NCI-H1436 treated with DMSO at 0.1 percent for 48 hours (cell line): ENCODE measurements around the gene TAT.
"Not testable (repeated sequence)": the region's sequence is repeated elsewhere in the genome, so short reads cannot be mapped to it uniquely, and the experiment has no call there.

Experiments used
- DNase-seq: peaks from one replicate; lab custom pipeline; 2025; lab: John Stamatoyannopoulos, UW

The TAT gene

DNA sequence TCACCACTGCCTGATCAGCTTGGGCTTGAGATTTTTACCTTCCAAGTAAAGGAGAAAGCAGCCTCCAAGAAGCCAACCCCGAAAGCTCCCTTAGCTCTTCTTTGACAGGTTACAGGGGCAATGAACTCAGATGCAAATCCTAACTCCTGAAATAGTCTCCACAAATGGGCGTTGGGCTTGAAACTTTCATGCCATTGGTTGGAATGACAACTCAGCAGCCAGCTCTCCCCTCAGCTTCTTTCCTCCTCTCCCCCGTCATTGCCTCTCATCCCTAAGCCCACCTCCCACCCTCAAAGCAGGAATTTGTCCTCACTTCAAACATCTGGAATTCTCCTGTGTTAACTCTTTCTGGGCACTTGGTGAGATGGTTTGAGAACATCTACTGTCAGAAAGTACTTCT, at the start of gene TAT:
Gene TAT (minus strand): TSS at position 122 of the 400 bp plus-strand sequence. CDS start 677 bp downstream, outside the sequence.
- DNase-seq: no peak

DNA sequence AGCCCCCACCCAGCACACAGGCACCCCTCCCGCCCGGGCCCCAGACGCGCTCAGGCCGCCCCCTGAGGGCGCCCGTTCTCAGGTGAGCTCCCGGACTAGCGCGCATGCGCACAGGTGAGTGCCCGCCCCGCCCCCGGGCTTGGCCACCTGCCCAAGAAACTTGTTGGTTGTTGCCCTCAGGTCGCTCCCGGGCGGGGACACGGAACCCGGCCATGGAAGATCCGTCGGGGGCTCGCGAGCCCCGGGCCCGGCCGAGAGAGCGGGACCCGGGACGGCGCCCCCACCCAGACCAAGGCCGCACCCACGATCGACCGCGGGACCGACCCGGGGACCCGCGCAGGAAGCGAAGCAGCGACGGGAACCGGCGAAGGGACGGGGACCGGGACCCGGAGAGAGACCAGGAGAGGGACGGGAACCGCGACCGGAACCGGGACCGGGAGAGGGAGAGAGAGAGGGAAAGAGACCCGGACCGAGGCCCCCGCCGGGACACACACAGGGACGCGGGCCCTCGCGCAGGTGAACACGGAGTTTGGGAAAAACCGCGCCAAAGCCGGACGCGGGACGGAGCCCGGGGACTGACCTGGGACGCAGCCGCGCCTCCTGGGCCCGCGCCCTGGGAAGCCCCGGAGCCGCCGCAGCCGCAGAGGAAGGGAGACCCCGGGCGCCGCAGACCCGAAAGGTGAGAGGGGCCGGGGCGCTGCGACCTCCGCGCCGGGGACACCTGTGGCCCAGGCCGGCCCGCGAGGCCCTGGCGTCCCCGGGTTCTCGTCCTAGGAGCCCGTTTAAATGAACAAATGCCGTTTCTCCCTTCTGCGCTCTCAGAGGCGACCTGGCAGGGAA, 49.3 kb upstream of the TAT start, which contains the start of gene MARVELD3:
Gene MARVELD3 (plus strand): TSS at position 167 of the 840 bp plus-strand sequence. CDS start 46 bp downstream, at position 213.
- no peak for DNase-seq

DNA sequence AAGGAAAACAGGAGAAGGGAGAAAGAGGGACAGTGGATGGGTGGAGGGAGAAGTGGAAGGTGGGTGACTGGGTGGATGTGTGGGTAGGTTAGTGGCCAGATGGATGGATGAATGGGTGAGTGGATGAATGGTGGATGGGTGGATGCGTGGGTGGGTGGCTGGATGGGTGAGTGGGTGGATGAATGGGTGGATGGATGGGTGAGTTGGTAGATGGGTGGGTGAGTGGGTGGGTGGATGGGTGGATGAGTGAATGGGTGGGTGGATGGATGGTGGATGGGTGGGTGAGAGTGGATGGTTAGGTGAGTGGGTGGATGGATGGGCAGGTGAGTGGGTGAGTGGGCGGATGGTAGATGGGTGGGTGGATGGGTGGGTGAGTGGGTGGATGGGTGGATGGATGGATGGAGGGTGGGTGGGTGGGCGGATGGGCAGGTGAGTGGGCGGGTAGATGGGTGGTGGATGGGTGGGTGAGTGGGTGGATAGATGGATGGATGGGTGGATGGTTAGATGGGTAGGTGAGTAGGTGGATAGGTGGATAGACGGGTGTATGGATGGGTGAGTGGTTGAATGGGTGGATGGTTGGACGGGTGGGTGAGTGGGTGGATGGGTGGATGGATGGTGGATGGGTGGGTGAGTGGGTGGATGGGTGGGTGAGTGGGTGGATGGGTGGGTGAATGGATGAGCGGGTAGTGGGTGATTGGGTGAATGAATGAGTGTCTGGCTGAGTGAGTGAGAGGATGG, 48.4 kb upstream of the TAT start:
- DNase-seq: no peak

DNA sequence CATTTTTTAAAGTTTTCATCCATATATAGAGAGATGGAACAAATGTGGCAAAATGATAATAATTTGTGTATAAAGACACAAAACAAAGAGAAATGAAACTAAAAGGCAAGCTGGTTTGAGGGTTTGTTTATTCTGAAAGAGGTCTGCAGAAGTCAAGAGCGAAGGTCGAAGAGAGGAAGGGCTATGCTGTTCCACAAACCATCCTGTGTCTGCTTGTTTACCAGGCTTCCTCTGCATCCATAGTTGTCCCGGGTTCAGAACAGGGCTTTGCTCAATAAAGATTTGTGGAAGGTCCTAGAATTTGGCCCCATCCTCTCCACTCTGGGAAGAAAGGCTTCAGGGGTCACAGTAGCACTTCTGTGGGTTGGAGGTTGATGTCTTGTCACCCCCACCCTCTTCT, 46.7 kb upstream of the TAT start:
- DNase-seq: no peak

DNA sequence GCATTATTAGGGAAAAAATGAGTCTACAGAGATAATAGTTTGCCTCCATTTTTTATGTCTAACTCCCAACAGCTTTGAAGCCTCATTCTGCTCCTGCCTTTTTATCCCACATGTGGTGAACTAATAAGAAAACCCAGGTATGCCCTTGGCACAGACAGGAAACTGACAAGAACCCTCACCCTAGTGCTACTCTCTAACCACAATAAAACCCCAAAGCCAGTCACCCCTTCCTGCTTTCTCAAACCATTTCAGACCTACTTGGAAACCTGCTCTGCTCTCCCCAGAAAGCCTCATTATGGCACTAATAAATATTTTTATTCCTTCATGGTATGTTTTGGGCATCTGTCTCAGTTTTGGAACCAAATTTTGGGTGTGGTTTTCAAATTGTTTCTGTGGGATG, 45.2 kb upstream of the TAT start:
- no peak for DNase-seq

DNA sequence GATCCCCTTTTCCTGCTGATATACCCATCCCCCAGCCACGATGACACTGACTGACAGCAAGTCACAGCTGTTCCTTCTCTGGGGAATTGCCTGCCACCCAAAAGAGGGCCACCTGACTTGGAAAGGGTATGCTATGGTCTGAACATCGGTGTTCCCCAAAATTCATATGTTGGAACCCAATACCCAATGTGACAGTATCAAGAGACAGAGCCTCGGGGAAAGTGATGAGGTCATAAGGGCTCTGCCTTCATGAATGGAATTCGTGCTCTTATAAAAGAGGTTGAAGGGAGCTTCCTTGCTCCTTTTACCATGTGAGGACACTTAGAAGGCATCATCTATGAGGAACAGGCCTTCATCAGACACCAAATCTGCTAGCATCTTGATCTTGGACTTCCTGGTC, 41.5 kb upstream of the TAT start:
- no peak for DNase-seq

DNA sequence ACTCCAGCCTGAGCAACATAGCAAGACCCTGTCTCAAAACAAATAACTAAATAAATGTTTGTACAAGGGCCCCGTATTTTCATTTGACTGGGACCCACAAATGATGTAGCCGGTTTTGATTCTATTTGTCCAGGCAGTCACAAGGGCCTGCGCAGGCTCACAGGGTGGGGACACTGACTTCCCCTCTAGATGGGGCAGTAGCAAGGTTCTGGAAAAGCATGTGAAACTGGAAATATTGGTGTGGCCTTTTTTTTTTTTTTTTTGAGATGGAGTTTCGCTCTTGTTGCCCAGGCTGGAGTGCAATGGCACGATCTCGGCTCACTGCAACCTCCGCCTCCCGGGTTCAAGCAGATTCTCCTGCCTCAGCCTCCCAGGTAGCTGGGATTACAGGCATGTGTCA, 38.1 kb upstream of the TAT start:
- DNase-seq: not testable (repeated sequence)

DNA sequence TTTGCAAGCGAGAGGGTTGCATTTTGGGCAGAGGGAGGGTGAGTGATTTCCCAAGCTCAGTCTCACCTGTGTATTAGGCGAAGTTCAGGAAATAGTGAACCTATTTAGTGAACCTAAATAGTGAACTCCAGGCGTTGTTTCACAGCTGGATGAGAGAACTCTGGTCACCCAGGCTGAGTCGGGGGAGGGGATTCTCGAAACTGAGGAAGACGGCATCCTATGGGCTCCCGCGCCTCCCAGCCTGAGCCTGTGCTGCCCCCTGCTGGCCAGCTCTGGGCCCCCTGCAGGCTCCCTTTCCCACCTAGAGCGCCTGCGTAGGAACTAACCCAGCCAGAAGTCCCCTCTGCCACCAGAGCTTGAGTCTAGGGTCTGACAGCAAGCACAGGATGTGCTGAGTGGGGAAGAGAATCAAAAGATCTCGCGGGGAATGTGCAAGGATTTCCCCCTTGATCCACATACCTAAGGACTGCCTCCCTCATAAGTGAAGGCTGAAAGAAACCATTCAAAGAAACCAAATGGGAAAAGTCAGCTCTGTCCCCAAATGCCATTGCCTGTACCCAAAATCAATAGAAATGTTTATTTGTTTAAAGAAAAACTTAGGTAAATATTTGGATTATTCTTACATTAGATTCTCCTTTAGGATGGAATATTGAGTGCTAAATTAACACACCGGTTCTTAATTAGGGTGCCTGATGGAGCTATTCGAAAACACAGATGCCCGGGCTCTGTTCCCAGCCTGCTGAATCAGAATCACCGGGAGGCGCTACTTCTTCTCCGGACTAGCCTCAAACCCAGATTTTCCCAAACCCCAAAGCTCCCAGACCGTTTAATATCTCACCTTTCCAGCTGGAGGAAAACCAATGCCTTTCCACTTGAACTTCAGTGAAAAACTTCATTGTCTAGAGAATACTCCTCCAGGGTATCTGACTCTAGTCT, 34.3 kb upstream of the TAT start:
- DNase-seq: no peak

DNA sequence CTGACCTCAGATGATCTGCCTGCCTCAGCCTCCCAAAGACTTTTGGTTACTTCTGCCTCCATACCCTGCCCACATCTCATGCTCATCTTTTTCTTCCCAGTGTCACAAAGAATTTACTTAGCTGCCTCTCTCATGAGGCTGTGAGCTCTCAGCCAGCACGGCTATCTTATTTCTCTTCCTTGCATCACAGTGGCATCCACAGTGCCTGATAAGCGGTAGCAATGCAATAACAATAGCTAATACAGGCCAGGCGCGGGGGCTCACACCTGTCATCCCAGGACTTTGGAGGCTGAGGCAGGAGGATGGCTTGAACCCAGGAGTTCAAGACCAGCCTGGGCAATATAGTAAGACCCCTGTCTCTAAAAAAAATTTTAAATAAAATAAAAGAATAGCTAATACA, 33.6 kb upstream of the TAT start:
- no peak for DNase-seq

DNA sequence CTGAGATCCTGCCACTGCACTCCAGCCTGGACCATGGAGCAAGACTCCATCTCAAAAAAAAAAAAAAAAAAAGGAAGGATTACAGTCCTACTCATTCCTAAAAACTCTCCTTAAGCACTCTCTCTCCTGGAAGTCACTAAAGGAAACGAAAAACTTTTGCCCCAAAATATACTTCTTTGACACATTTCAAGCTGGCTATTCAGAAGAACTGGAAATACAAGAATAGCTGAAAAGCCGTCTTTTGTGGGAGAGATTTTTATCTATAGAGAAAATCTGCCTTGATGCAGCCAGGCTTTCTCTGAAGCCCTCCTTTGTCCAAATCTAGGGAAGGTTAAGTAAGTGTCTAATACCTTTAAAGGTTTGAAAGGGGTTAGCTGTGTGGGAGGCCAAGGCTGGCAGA, 32.2 kb upstream of the TAT start:
- no peak for DNase-seq

DNA sequence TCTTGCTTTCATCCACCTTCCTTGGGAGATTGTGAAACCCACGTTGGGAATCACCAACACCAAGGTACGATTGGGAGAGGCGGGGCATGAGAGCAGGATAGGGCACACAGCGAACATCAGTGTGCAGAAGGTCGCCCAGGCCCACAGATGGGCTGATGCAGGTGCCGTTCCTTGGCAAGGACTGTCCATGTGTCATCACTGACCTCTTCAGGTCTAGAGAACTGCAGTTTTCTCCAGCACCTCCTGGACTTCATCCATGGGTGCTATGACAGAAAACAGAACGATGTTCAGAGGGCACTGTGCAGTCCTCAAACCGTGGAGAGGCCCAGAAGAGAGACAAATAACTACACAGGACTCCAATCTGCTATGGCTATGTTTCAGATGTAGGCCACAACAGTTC, 23.9 kb upstream of the TAT start:
- DNase-seq: no peak

DNA sequence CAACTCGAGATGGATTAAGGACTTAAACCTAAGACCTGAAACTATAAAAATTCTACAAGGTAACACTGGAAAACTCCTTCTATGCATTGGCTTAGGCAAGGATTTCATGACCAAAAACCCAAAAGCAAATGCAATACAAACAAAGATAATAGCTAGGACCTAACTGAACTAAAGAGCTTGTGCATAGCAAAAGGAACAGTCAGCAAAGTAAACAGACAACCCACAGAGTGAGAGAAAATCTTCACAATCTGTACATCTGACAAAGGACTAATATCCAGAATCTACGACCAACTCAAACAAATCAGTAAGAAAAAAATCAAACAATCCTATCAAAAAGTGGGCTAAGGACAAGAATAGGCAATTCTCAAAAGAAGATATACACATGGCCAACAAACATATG, 21.5 kb upstream of the TAT start:
- DNase-seq: not testable (repeated sequence)

DNA sequence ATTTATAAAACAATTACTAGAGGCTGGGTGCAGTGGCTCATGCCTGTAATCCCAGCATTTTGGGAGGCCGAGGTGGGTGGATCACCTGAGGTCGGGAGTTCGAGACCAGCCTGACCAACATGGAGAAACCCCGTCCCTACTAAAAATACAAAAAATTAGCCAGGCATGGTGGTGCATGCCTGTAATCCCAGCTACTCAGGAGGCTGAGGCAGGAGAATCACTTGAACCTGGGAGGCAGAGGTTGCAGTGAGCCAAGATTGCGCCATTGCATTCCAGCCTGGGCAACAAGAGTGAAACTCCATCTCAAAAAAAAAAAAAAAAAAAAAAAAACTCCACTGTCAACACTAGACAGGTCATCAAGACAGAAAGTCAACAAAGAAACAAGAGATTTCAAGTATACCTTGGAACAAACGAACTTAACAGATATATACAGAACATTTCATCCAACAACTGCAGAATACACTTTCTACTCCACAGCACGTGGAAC, 18.5 kb upstream of the TAT start:
- DNase-seq: not testable (repeated sequence)

DNA sequence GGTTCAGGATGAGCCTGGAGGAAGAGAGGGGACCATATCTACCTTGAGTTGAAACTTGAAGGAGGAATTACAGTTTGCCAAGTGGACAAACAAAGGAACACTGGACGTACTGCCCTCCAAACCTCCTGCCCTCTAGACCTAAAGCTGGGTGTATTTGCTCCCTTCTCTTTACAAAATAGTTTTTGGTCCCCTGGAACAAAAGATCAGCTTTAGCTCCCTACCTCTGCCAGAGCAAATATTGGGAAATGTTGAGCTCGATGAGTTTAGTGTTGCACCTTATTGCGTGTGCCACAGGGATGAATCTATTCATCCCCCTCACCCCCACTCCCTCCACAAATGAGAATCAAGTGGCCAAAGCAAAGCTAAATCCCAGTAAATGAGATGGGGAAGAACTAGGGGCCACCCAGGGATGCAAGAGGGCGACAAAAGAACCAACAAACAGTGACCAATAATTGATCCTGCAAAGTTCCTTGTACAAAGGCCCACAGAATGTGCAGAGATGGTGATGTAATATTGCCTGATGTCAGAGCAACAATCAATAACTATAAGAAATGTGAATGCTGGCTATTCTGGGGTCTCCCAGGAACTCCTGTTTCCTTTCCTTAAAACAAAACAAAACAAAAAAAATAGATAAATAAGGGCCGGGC, 17.2 kb upstream of the TAT start:
- DNase-seq: no peak

DNA sequence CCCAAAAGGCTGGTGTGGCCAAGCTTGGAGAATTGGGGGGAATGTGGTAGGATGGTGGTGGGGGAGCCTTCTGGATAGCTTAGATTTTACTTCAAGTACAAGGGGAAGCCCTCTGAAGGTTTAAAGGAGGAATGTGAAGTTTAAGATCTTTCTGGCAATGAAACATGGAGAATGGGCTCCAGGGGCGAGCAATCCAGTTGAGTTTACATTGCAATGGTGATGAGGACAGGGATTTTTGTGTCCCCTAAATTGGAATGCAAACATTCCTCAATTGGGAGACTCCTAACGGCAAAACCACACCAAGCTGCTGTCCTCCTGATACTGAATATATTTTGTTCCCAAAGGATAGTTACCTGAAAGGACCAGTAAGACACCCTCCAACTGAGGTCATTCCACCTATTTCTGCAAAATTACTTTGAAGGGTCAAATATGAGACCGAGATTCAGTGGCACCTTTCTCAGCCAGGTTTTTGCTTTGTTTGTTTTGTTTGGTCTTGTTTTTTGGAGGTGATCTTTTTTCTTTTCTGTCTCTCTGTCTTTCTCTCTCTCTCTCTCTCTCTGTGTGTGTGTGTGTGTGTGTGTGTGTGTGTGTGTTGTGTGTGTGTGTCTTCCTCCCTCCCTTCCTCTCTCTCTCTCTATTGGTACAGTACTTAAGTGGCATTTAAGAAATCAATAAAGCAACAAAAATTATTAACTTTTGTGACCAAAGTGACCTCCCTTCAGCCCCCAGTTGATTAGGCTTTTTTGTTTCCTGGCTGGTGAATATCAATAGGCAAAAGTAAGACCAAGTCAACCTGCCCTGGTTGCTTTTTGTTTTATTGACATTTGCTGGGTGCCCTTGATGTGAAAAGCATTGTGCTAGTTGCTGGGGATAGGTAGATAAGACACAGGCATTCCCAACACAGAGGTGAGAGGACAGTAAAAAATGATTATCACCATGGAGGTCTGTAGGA, 16.4 kb upstream of the TAT start:
- DNase-seq: no peak

DNA sequence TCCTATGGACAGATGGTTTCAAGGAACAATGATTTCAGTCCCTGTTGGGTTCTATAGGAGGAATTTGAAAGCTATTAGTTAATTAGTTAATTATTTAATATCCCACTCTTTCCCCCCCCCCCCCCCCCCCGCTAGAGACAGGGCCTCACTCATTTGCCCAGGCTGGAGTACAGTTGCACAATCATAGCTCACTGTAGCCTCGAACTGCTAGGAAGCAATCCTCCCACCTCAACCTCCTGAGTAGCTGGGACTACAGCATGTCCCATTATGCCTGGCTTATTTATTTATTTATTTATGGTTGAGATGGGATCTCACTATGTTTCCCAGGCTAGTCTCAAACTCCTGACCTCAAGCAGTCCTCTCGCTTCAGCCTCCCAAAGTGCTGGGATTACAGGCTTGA, 15.0 kb upstream of the TAT start:
- no peak for DNase-seq

DNA sequence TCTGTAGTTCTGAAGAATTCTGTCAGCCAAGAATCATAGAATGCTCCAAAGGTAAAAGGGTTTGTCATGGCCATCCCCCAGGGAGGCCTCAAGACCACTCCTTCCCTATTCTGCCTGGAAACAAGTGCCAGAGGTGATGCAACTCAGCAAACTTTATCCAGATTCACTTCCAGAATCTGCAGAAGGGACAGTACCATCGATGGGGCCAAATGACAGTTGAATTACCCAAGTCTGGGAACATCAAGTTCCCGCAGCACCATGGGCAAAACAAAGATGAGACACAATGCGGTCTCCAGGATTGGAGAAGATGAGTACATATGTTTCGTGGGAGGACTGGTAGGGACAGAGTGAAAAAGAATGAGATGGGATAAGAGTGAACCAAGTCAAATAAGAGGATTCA, 13.7 kb upstream of the TAT start:
- DNase-seq: no peak

DNA sequence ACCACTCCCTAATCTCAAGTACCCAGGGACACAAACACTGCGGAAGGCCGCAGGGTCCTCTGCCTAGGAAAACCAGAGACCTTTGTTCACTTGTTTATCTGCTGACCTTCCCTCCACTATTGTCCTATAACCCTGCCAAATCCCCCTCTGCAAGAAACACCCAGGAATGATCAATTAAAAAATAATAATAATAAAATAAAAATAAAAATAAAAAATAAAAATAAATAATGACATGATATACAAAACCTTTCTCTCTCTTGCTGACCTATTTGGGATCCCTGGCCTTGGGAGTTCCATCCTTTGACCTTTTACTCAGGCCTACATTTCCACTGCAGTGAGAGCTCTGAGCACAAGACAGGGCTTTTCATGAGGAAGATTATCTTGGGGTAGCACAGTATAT, 13.2 kb upstream of the TAT start:
- not testable (repeated sequence) for DNase-seq

DNA sequence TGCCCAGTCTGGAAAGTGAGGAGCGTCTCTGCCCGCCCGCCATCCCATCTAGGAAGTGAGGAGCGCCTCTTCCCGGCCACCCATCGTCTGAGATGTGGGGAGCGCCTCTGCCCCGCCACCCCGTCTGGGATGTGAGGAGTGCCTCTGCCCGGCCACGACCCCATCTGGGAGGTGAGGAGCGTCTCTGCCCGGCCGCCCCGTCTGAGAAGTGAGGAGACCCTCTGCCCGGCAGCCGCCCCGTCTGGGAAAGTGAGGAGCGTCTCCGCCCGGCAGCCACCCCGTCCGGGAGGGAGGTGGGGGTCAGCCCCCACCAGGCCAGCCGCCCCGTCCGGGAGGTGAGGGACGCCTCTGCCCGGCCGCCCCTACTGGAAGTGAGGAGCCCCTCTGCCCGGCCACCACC, 12.4 kb upstream of the TAT start:
- not testable (repeated sequence) for DNase-seq

DNA sequence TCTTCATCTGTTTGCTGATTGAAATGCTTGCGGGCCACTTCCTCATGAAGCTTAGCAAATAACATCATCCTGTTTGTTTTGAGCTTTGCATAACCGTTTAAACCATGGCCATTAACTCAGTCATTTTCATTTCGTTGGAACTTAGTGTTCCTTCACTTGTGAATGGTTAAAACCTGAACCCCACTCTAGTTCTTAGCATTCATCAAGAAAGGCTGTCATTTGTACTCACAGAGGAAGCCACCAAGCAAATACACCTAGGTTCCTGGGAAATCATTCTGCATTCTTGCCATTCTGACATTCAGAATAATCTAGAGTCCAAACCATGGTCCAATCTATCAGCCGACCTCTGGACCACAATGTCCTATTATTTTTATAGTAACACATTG, 8.4 kb upstream of the TAT start:
- DNase-seq: no peak
